H1 (cell line): ENCODE measurements around the gene MRFAP1L1. TPM values are rescaled to one million over a fixed set of nuclear protein-coding genes. Genes with fewer than 3 reads are reported as not detected.

ENCODE experiments used
- CTCF ChIA-PET: fragments of 300-600 bp; sonication (Branson Sonifier 250); formaldehyde crosslinking; loops from one replicate; lab custom pipeline; 2021; ENCODE audit not compliant: partially characterized antibody; lab: Charles Lee
- POLR2A ChIA-PET: fragments of 300-600 bp; sonication (Branson Sonifier 250); formaldehyde crosslinking; loops from one replicate; lab custom pipeline; 2021; ENCODE audit warnings: inconsistent platforms; ENCODE audit not compliant: partially characterized antibody; lab: Charles Lee
- DNase-seq, 2 experiments: peaks; one replicate each; pipeline versions ENCODE4 v3.0.0 to v3.0.0-alpha.2; 2010 to 2022; ENCODE audit warnings: low spot score in 2 of 2, low read depth in 1 of 2, mixed read lengths in 1 of 2
- FAIRE-seq: peaks from 2 replicates; lab custom pipeline; 2011; peaks lifted over from hg19 to GRCh38; lab: Jason Lieb, UNC
- H2AFZ ChIP-seq: 2 replicates; pipeline ENCODE4 v1.8.1; 2012; ENCODE audit warnings: low read length, inconsistent platforms
- H2AK5ac ChIP-seq: 2 replicates; pipeline ENCODE4 v1.6.1; 2013; ENCODE audit warnings: low read depth, low read length
- H2BK120ac ChIP-seq: replicated peaks from 2 replicates; pipeline ENCODE3; 2013; ENCODE audit warnings: low read depth, low read length, inconsistent platforms
- H2BK12ac ChIP-seq: 2 replicates; pipeline ENCODE4 v1.6.1; 2013; ENCODE audit warnings: low read depth, low read length
- H2BK15ac ChIP-seq: 2 replicates; pipeline ENCODE4 v1.6.1; 2013; ENCODE audit warnings: low read length
- H2BK20ac ChIP-seq: 2 replicates; pipeline ENCODE4 v1.6.1; 2013; ENCODE audit warnings: low read length
- H2BK5ac ChIP-seq: 2 replicates; pipeline ENCODE4 v1.6.1; 2013; ENCODE audit warnings: low read depth, low read length
- H3K14ac ChIP-seq: 2 replicates; pipeline ENCODE4 v1.6.1; 2013; ENCODE audit warnings: inconsistent platforms; ENCODE audit not compliant: insufficient read length
- H3K18ac ChIP-seq: 2 replicates; pipeline ENCODE4 v1.6.1; 2013; ENCODE audit warnings: low read length; ENCODE audit errors: extremely low read depth
- H3K23ac ChIP-seq: 2 replicates; pipeline ENCODE4 v1.6.1; 2013; ENCODE audit warnings: inconsistent platforms; ENCODE audit not compliant: insufficient read length
- H3K23me2 ChIP-seq: 2 replicates; pipeline ENCODE4 v1.6.1; 2013; ENCODE audit warnings: low read depth, low read length
- H3K27ac ChIP-seq: 2 replicates; pipeline ENCODE4 v1.6.1; 2011; ENCODE audit warnings: low read depth, low read length, inconsistent platforms
- H3K27me3 ChIP-seq, 4 experiments: replicated peaks in 1 of 4; 1 replicate in 1 of 4; 2 replicates in 3 of 4; pipeline versions ENCODE4 v1.6.1 to v1.8.1; 2011 to 2013; ENCODE audit warnings: low read length in 3 of 4, mild to moderate bottlenecking in 3 of 4, inconsistent platforms in 2 of 4, mixed read lengths in 2 of 4, moderate library complexity in 1 of 4; ENCODE audit not compliant: control insufficient read depth in 3 of 4, insufficient read depth in 3 of 4; ENCODE audit errors: extremely low read depth in 1 of 4
- H3K36me3 ChIP-seq, 4 experiments: 2 replicates each; pipeline versions ENCODE4 v1.6.1 to v1.8.1; 2011 to 2013; ENCODE audit warnings: mild to moderate bottlenecking in 4 of 4, low read length in 3 of 4, moderate library complexity in 2 of 4, control low read depth in 1 of 4, inconsistent platforms in 1 of 4; ENCODE audit not compliant: insufficient read depth in 4 of 4, control insufficient read depth in 2 of 4
- H3K4ac ChIP-seq: replicated peaks from 2 replicates; pipeline ENCODE3; 2013; ENCODE audit warnings: low read length, low read depth, mixed read lengths, inconsistent platforms; ENCODE audit not compliant: insufficient read length
- H3K4me1 ChIP-seq, 4 experiments: replicated peaks in 1 of 4; 1 replicate in 1 of 4; 2 replicates in 3 of 4; pipeline versions ENCODE4 v1.6.1 to v1.8.1; 2011 to 2013; ENCODE audit warnings: low read length in 3 of 4, inconsistent platforms in 2 of 4, mixed read lengths in 1 of 4; ENCODE audit not compliant: insufficient read depth in 4 of 4, control insufficient read depth in 3 of 4
- H3K4me2 ChIP-seq, 2 experiments: 2 replicates each; pipeline versions ENCODE4 v1.6.1 to v1.8.1; 2011 to 2013; ENCODE audit warnings: low read depth in 2 of 2, low read length in 2 of 2, control low read depth in 1 of 2, inconsistent platforms in 1 of 2, mild to moderate bottlenecking in 1 of 2; ENCODE audit not compliant: insufficient read depth in 1 of 2
- H3K4me3 ChIP-seq, 4 experiments: fragments of 200-600, 300-600 bp in 1 of 4; sonication (generic), shearing (Covaris generic), sonication (Bioruptor Twin) in 1 of 4; 2 replicates each; pipeline versions ENCODE4 v1.5.1 to v1.8.1; 2011 to 2016; ENCODE audit warnings: low read length in 4 of 4, low read depth in 3 of 4, control low read depth in 2 of 4, inconsistent platforms in 2 of 4, mild to moderate bottlenecking in 2 of 4, mixed read lengths in 1 of 4, moderate library complexity in 1 of 4; ENCODE audit not compliant: insufficient read depth in 2 of 4; ENCODE audit errors: extremely low read depth in 1 of 4
- H3K56ac ChIP-seq: replicated peaks from 2 replicates; pipeline ENCODE3; 2013; ENCODE audit warnings: low read depth, mild to moderate bottlenecking, mixed read lengths, low read length, inconsistent platforms; ENCODE audit not compliant: insufficient read length
- H3K79me1 ChIP-seq: 2 replicates; pipeline ENCODE4 v1.6.1; 2013; ENCODE audit warnings: low read depth, low read length, control low read depth
- H3K79me2 ChIP-seq, 2 experiments: 2 replicates each; pipeline versions ENCODE4 v1.6.1 to v1.8.1; 2012 to 2013; ENCODE audit warnings: low read length in 2 of 2, mild to moderate bottlenecking in 2 of 2, inconsistent platforms in 1 of 2; ENCODE audit not compliant: insufficient read depth in 2 of 2, control insufficient read depth in 1 of 2
- H3K9ac ChIP-seq, 4 experiments: replicated peaks in 1 of 4; 1 replicate in 1 of 4; 2 replicates in 3 of 4; pipeline versions ENCODE4 v1.6.1 to v1.8.1; 2011 to 2013; ENCODE audit warnings: low read depth in 3 of 4, low read length in 3 of 4, control low read depth in 2 of 4, mild to moderate bottlenecking in 2 of 4, moderate library complexity in 2 of 4, inconsistent platforms in 1 of 4; ENCODE audit errors: extremely low read depth in 1 of 4
- H3K9me3 ChIP-seq, 2 experiments: 2 replicates each; pipeline versions ENCODE4 v1.6.1 to v1.8.1; 2012 to 2013; ENCODE audit warnings: mild to moderate bottlenecking in 2 of 2, moderate library complexity in 2 of 2, control low read depth in 1 of 2, inconsistent platforms in 1 of 2, low read depth in 1 of 2, low read length in 1 of 2, mixed read lengths in 1 of 2; ENCODE audit not compliant: insufficient read depth in 2 of 2
- H4K20me1 ChIP-seq, 2 experiments: replicated peaks in 1 of 2; 2 replicates each; pipeline versions ENCODE3 to v1.8.1; 2011 to 2013; ENCODE audit warnings: inconsistent platforms in 2 of 2, low read length in 2 of 2, mild to moderate bottlenecking in 1 of 2; ENCODE audit not compliant: insufficient read depth in 2 of 2, control insufficient read depth in 1 of 2
- H4K5ac ChIP-seq: 2 replicates; pipeline ENCODE4 v1.6.1; 2013; ENCODE audit warnings: low read length, low read depth, mixed read lengths, inconsistent platforms; ENCODE audit not compliant: insufficient read length
- H4K8ac ChIP-seq: 2 replicates; pipeline ENCODE4 v1.8.0; 2013; ENCODE audit warnings: mild to moderate bottlenecking, moderate library complexity, low read length, inconsistent platforms; ENCODE audit not compliant: insufficient read depth; ENCODE audit errors: extremely low read depth
- H4K91ac ChIP-seq: replicated peaks from 2 replicates; pipeline ENCODE3; 2013; ENCODE audit warnings: low read length, mixed read lengths, inconsistent platforms; ENCODE audit not compliant: insufficient read length
- CTCF ChIP-seq, 3 experiments: IDR thresholded peaks; 1 replicate in 2 of 3; 2 replicates in 1 of 3; pipeline versions ENCODE4 v1.5.1 to v1.6.1; 2011; ENCODE audit warnings: low read length in 3 of 3, mild to moderate bottlenecking in 3 of 3, inconsistent platforms in 2 of 3, low read depth in 1 of 3, moderate library complexity in 1 of 3; ENCODE audit not compliant: insufficient read depth in 1 of 3; ENCODE audit errors: control extremely low read depth in 1 of 3
- EGR1 ChIP-seq: IDR thresholded peaks from 2 replicates; pipeline ENCODE4 v1.6.1; 2011; ENCODE audit warnings: low read depth, low read length, borderline replicate concordance
- TEAD4 ChIP-seq: IDR thresholded peaks from 2 replicates; pipeline ENCODE4 v1.6.1; 2012; ENCODE audit warnings: low read depth, low read length, inconsistent platforms, mixed read lengths
- WGBS, 2 experiments: shearing (Covaris generic) in 1 of 2; methylation state at CpG; one replicate each; pipeline versions ENCODE4 v1.1.6 to v1.1.7; 2013 to 2015; ENCODE audit warnings: low lambda C conversion rate in 2 of 2, mixed read lengths in 2 of 2, inconsistent platforms in 1 of 2, low coverage in 1 of 2, missing lambda C conversion rate in 1 of 2; ENCODE audit not compliant: insufficient replicate concordance in 2 of 2, insufficient coverage in 1 of 2, insufficient read length in 1 of 2; ENCODE audit errors: extremely low coverage in 1 of 2, missing lambda C conversion rate in 1 of 2; 5-methylcytosine and 5-hydroxymethylcytosine counted together
- polyA plus RNA-seq, 7 experiments: library from polyadenylated mRNA; depleted of rRNA in 3 of 7; stranded (reverse) in 5 of 7; unstranded in 2 of 7; fragments of >200 nt in 5 of 7; fragments of 200-250 nt in 2 of 7; gene quantifications; 1 replicate in 5 of 7; 2 replicates in 1 of 7; 4 replicates in 1 of 7; pipeline versions ENCODE4 v1.2.1 to v1.2.3, GENCODE V29; 2011 to 2013; ENCODE audit warnings: missing spikeins in 2 of 7, mixed read lengths in 2 of 7
- total RNA-seq: library from RNA; stranded (reverse); fragmentation: NEBNext Ultra II Directional; extraction: Animal tissue kit (Norgen Biotek cat#: 25700); gene quantifications from 2 replicates; pipeline ENCODE4 v1.2.1, GENCODE V29; 2021
- TF ChIP-seq, protein P1 (sequence below): IDR thresholded peaks from 2 replicates; pipeline ENCODE4 v1.6.1; 2012; ENCODE audit warnings: inconsistent platforms

The MRFAP1L1 gene
- total and polyA plus RNA-seq, 2 of the 8 experiments (the other 6 are each of a cell fraction or from before 2014, with no cell fraction given): 26.8 to 54.3 TPM

GRCh38 chr4:6750286-6751221, 40.9 kb upstream of the MRFAP1L1 start:
- no peak for FAIRE-seq

More at GRCh38 chr4:6750286-6751221, 40.9 kb upstream of the MRFAP1L1 start:
- no peak overlapping the region; the same call in 1 of the 2 replicates for H4K8ac ChIP-seq
- H2BK15ac ChIP-seq: no peak overlapping the region
- no peak overlapping the region for H4K5ac ChIP-seq
- H2AK5ac ChIP-seq: no peak overlapping the region
- H2AFZ ChIP-seq: no peak overlapping the region
- no peak overlapping the region for H3K4me3 ChIP-seq
- no peaks in the 10 kb centered on the region for H3K79me1 ChIP-seq
- H3K9me3 ChIP-seq: no peaks in the 10 kb centered on the region; a peak in 1 of 4 replicates
- H4K20me1 ChIP-seq: no peaks in the 10 kb centered on the region
- H3K56ac ChIP-seq: no peak overlapping the region
- H4K91ac ChIP-seq: no peak overlapping the region
- no peak overlapping the region for H2BK20ac ChIP-seq
- H3K27ac ChIP-seq: no peak overlapping the region
- no peak for DNase-seq
- no peaks in the 10 kb centered on the region for H3K36me3 ChIP-seq
- no peak overlapping the region for H3K9ac ChIP-seq
- no peak overlapping the region for H3K14ac ChIP-seq
- H3K4me2 ChIP-seq: no peak overlapping the region
- H3K27me3 ChIP-seq: no peaks in the 10 kb centered on the region
- H3K18ac ChIP-seq: no peak overlapping the region
- no peak overlapping the region for H2BK120ac ChIP-seq
- peaks cover 0 to 6% (median 0%) of the 10 kb centered on the region in 4 experiments; a peak in 2 of 7 replicates for H3K4me1 ChIP-seq
- TF ChIP-seq EGR1 (no peak), TEAD4 (no peak), CTCF (IDR thresholded peaks at IDR 0.05; ENCODE audit: control extremely low read depth in 1 of 3, insufficient read depth in 1 of 3, low read depth in 1 of 3, low read length in 3 of 3) (no peak)
- TF ChIP-seq, protein P1, sequence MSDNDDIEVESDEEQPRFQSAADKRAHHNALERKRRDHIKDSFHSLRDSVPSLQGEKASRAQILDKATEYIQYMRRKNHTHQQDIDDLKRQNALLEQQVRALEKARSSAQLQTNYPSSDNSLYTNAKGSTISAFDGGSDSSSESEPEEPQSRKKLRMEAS: no peak
- no peak overlapping the region for H3K4ac ChIP-seq
- H2BK12ac ChIP-seq: no peak overlapping the region
- no peak overlapping the region for H3K23ac ChIP-seq
- 91% methylated on average over 23 of the region's 23 CpGs; no CpG with 5 or more reads in 1 of the 2 experiments for WGBS, 2 experiments
- ChIA-PET POLR2A (no interaction called here), CTCF (interaction anchor here (0.7 to 1.2 kb wide), 4 partner anchors 8 to 20 kb away, joined by 3 to 6 read pairs (median 3); no protein-coding TSS in a partner anchor)
- no peaks in the 10 kb centered on the region for H3K23me2 ChIP-seq
- H3K79me2 ChIP-seq: no peaks in the 10 kb centered on the region
- H2BK5ac ChIP-seq: no peak overlapping the region
